Stimulated activated CD8-positive, alpha-beta memory T cell treated with anti-CD3 and anti-CD28 coated beads, Interleukin-7, amount 100 ng/mL, for 24 hours (primary cell): ENCODE measurements around the gene CDIPT.
"Not testable (repeated sequence)": the region's sequence is repeated elsewhere in the genome, so short reads cannot be mapped to it uniquely, and the experiment has no call there.

Source experiments
- DNase-seq: peaks from one replicate; pipeline ENCODE4 v3.0.0-alpha.2; 2020; ENCODE audit warnings: low read depth

Gene CDIPT

GRCh38 chr16:29862884-29863668, at the start of gene CDIPT:
CDIPT (minus strand) TSS chr16:29863226; CDS start chr16:29862857, 369 bp downstream.
- peak; percentile 78 for DNase-seq

- no peak for DNase-seq
These were observed 49.1 kb upstream of the CDIPT start for GRCh38 chr16:29912087-29912486.

DNA sequence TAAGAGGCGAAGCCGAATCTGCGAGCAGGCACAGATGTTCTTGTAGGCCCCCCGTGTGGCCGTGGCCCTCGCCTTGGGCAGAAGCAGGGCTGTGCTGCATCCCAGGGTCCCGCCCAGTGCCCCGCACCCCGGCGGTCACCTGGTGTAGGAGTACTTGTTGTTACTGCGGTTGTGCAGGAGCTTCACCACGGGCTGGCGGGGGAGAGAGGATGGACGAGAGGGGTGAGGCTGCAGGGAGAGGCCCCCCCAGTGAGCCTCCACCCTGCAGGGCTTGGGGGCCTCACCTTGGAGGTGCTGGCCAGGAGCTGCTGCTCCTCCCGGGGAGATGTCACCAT, 48.6 kb upstream of the CDIPT start:
- no peak for DNase-seq

DNA sequence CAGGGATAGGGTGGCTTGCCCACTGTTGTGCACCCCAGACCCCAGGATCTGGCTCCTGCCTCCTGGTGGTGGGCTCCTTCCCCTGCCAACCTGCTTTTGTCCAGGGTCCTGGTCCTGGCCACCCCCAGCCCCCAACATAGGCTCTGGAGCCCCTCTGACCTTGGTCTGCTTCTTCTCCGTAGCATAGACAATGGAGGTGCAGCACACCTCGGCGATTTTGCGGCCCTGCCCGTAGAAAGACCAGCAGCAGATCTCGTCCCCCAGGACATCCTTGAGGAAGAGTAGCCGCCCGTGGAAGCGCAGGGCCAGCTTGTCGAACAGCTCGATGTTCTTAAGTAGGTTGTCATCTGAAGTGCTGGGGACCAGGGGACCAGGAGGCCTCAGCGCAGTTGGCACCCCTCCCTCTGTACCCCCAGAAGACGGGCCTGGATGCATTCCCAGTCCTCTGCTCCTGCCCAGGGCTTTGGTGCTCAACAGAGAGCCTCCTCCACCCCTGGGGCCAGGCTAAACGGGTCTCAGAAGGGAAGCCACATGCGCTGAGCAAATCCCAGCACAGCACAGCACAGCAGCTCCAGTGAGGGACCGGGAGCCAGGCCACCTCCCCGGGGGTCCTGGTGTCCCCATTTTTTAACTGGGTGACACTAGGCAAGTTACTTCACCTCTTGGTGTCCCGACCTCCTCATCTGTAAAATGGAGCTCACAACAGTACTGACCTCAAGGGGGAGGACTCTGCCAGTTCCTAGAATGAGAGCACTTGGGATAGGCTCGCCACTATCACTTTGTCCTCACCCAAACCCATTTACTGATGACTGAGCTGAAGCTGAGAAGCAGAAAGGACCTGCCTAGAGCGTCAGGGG, 48.0 kb upstream of the CDIPT start:
- DNase-seq, result no peak

GRCh38 chr16:29909851-29910250, 46.8 kb upstream of the CDIPT start:
- not testable (repeated sequence) for DNase-seq

DNA sequence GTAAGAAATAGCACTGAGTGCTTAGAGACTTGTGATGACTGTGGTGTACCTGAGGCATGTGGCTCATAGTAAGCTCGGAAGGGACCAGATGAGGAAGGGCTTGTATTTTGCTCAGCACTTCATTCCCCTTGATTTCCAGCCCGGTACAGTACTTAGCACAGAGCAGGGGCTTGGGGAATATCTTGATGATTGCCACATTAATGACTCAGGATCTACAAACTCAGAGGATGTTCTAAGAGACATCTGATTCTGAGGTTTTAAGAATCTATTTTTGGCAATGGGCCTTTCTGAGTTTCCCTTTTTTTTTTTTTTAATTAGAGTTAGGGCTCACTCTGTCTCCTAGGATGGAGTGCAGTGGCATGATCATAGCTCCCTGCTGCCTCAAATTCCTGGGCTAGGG, 46.4 kb upstream of the CDIPT start:
- no peak for DNase-seq

- DNase-seq, result no peak
These were observed 45.7 kb upstream of the CDIPT start for GRCh38 chr16:29908719-29909220.

GRCh38 chr16:29907973-29908372, 44.9 kb upstream of the CDIPT start:
- no peak for DNase-seq

DNA sequence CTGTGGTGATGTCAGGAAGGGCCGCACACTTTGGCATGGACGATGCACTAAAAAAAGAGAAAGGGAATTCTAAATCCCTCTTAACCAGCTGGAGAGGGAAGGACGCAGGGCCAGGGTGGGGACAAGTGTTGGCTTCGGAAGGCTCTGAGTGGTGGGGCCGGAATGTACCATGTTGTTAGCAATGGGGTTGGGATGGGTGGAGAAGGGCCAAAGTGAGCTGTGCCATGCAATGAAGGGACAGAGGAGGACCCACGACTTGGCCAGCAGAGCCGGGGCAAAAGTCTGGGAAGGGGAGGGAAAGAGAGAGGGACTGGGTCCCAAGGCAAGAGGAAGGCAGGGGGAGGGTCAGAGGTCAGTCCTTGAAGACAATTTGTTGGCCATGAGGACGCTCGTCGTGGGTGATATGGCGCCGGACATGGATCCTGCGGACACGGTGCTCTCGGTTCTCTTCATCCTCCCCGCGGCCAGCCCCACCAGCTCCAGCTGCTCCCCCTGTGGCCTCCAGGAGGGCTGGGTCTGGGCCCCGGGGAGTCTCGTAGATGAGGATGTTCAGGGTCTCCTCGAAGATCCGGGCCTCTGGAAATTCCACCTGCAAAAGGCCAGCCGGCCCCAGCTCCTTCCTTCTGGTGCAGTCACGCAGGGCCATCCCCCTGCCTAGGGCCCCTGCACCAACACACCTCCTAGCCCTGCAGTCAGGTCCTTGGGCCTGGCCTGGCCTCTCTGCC, 43.7 kb upstream of the CDIPT start:
- no peak for DNase-seq

DNA sequence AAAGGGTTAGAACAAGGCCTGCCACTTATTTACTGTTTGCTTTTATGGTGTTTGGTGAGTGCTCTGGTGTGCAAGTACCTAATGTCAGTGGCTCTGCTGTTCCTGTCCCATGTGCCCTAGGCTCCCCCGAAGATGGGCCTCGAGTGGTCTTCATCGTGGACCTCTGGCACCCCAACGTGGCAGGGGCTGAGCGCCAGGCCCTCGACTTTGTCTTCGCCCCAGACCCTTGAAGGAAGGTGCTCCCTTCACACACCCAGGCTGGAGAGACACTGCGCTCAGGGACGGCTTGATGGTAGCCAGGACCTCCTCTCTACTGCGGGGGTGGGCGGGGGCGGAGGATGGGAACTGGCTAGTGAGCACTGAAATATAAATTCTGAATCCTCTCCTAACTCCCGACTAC, 42.6 kb upstream of the CDIPT start:
- DNase-seq, result no peak

GRCh38 chr16:29904947-29905346, 41.9 kb upstream of the CDIPT start:
- no peak for DNase-seq

GRCh38 chr16:29903590-29903989, 40.6 kb upstream of the CDIPT start:
- DNase-seq, result no peak

- no peak for DNase-seq
These were observed 38.5 kb upstream of the CDIPT start for GRCh38 chr16:29901607-29901945.

DNA sequence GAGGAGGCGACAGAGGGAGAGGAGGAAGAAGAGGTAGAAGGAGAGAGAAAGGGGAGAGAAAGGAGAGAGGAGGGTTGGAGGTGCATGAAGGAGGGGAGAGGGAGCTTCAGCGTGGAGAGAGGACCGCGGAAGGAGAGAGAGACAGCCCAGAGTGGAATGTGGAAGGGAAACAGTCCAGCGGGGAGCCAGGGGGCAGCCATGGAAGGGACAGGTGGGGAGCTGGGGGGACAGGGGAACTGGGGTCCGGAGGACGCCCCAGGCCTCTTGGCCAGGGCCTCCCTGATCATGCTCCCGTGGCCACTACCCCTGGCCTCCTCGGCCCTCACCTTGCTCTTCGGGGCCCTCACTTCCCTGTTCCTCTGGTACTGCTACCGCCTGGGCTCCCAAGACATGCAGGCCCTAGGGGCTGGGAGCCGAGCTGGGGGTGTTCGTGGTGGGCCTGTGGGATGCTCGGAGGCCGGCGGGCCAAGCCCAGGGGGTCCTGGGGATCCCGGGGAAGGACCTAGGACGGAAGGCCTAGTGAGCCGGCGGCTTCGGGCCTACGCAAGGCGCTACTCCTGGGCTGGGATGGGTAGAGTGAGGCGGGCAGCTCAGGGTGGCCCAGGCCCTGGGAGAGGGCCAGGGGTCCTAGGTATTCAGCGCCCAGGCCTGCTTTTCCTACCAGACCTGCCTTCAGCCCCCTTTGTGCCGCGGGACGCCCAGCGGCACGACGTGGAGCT, 38.0 kb upstream of the CDIPT start:
- DNase-seq, result no peak

GRCh38 chr16:29900102-29900887, 37.3 kb upstream of the CDIPT start, which contains the start of gene ASPHD1:
ASPHD1 (plus strand) TSS chr16:29900488; CDS start chr16:29900972, 484 bp downstream.
- peak; percentile 20 for DNase-seq

GRCh38 chr16:29899516-29900101, 36.6 kb upstream of the CDIPT start, which contains the start of gene SEZ6L2:
SEZ6L2 (minus strand) TSS chr16:29899550; CDS start chr16:29899019, 531 bp downstream.
- DNase-seq, result peak; percentile 62

- no peak for DNase-seq
These were observed 35.9 kb upstream of the CDIPT start for GRCh38 chr16:29898804-29899515.

DNA sequence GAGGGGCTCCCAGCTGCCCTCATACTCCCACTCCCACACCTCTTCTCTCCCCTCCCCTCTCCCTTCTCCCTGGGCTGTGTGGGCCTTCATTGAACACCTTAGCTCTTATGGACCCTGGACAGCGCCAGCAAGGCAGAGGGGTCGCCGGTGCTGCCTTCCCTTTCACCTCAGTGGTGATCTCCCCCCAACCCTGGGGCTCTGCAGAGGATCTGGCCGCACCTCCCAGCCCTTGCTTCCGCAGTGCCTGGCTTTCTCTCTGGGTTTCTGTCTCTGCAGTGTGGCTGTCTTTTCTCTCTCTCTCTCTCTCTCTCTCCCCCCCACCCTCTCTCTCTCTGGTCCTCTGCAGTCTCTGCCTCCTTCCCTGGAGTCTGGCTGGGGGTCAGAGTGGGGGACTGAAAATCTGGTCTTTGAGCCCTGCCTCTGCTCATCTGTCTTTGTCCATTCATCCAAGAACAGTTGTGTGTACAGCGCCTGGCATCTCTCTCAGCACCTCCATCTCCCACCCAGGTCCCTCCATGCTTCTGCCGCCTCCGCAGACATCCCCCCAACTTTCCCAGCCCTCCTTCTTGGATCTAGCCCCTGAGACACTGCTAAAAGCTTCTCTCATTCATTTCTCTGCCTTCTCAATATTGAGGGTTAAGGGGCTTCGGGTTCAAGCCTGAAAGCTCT, 35.2 kb upstream of the CDIPT start:
- DNase-seq, result no peak

GRCh38 chr16:29897333-29897732, 34.3 kb upstream of the CDIPT start:
- DNase-seq, result no peak
